PC-3 (cell line): ENCODE results near the gene PTPRR. TPM values are rescaled to one million over a fixed set of nuclear protein-coding genes. Genes with fewer than 3 reads are reported as not detected.

ENCODE experiments used
- ATAC-seq: fragments of 200-7000 bp; cut with Tn5 transposase; 2 replicates; pipeline ENCODE4 v1.9.1; 2020; ENCODE audit warnings: mild to moderate bottlenecking, moderate library complexity
- BruUV-seq: library from RNA; stranded (reverse); fragments of 400-500 nt; replicated peaks from 2 replicates; lab custom pipeline; 2021; lab: Mats Ljungman, UMichigan
- CTCF ChIA-PET: fragments of 300-600 bp; sonication (Branson Sonifier 250); formaldehyde crosslinking; loops from one replicate; lab custom pipeline; 2022; ENCODE audit warnings: antibody characterized with exemption; lab: Charles Lee
- POLR2A ChIA-PET: fragments of 300-600 bp; sonication (Branson Sonifier 250); formaldehyde crosslinking; loops from one replicate; lab custom pipeline; 2022; ENCODE audit warnings: antibody characterized with exemption; ENCODE audit not compliant: unreplicated experiment; lab: Charles Lee
- DNase-seq: peaks from one replicate; pipeline ENCODE4 v3.0.0-alpha.2; 2015
- H2AFZ ChIP-seq: fragments of 300-600 bp; sonication (generic); 2 replicates; pipeline ENCODE4 v1.6.0; 2016; ENCODE audit warnings: antibody characterized with exemption, low read length
- H3F3A ChIP-seq: fragments of 300-600 bp; sonication (generic); one replicate; pipeline ENCODE4 v1.6.0; 2017; ENCODE audit warnings: antibody characterized with exemption, low read length, control low read depth, mild to moderate bottlenecking; ENCODE audit not compliant: unreplicated experiment
- H3K27ac ChIP-seq: fragments of 300-600 bp; sonication (generic); 2 replicates; pipeline ENCODE4 v1.5.1; 2016; ENCODE audit warnings: mild to moderate bottlenecking, low read length
- H3K27me3 ChIP-seq: fragments of 300-600 bp; sonication (generic); 2 replicates; pipeline ENCODE4 v1.6.1; 2016; ENCODE audit warnings: low read length, mixed read lengths
- H3K36me3 ChIP-seq: fragments of 300-600 bp; sonication (generic); 2 replicates; pipeline ENCODE4 v1.6.1; 2016; ENCODE audit warnings: low read depth, mixed run types, low read length, mixed read lengths
- H3K4me1 ChIP-seq: fragments of 300-600 bp; sonication (generic); 2 replicates; pipeline ENCODE4 v1.5.1; 2016; ENCODE audit warnings: low read length; ENCODE audit not compliant: insufficient read depth
- H3K4me2 ChIP-seq: fragments of 300-600 bp; sonication (generic); 2 replicates; pipeline ENCODE4 v1.6.0; 2016; ENCODE audit warnings: low read length
- H3K4me3 ChIP-seq: fragments of 300-600 bp; sonication (generic); 2 replicates; pipeline ENCODE4 v1.5.1; 2016; ENCODE audit warnings: mild to moderate bottlenecking, low read length, mixed read lengths
- H3K79me2 ChIP-seq: fragments of 300-600 bp; sonication (generic); 2 replicates; pipeline ENCODE4 v1.6.1; 2017; ENCODE audit warnings: low read length, mixed read lengths
- H3K9ac ChIP-seq: fragments of 300-600 bp; sonication (generic); 2 replicates; pipeline ENCODE4 v1.6.0; 2016; ENCODE audit warnings: mild to moderate bottlenecking, low read length
- H3K9me2 ChIP-seq: fragments of 300-600 bp; sonication (generic); replicated peaks from 2 replicates; pipeline ENCODE4 v1.6.1; 2016; ENCODE audit warnings: mixed run types, low read length, mixed read lengths
- H3K9me3 ChIP-seq: fragments of 300-600 bp; sonication (generic); 2 replicates; pipeline ENCODE4 v1.6.1; 2016; ENCODE audit warnings: low read length, mixed read lengths
- H4K20me1 ChIP-seq: fragments of 300-600 bp; sonication (generic); 2 replicates; pipeline ENCODE4 v1.6.1; 2016; ENCODE audit warnings: low read length, mixed read lengths
- CTCF ChIP-seq: fragments of 300-600 bp; sonication (generic); conservative IDR thresholded peaks from 2 replicates; pipeline ENCODE4 v1.5.1; 2017; ENCODE audit warnings: antibody characterized with exemption, low read depth, mild to moderate bottlenecking, low read length
- EZH2 ChIP-seq: fragments of 300-600 bp; sonication (generic); IDR thresholded peaks from one replicate; pipeline ENCODE4 v1.6.1; 2017; ENCODE audit warnings: antibody characterized with exemption, mild to moderate bottlenecking, low read length; ENCODE audit not compliant: unreplicated experiment
- EZH2phosphoT487 ChIP-seq: fragments of 300-600 bp; sonication (generic); IDR thresholded peaks from 2 replicates; pipeline ENCODE4 v1.6.1; 2018; ENCODE audit warnings: mild to moderate bottlenecking, antibody characterized with exemption, low read length, borderline replicate concordance
- intact Hi-C: fragments of 100-400 bp; cut with micrococcal nuclease; formaldehyde crosslinking; loops from 2 replicates; pipeline ENCODE4 v1.9.0; 2023
- total RNA-seq: library from RNA; depleted of rRNA; stranded (reverse); fragments of >200 nt; gene quantifications from 2 replicates; pipeline ENCODE4 v1.2.3, GENCODE V29; 2014

PTPRR gene
- total RNA-seq, 1 experiment from 2014 or later, result 3.1 TPM

DNA sequence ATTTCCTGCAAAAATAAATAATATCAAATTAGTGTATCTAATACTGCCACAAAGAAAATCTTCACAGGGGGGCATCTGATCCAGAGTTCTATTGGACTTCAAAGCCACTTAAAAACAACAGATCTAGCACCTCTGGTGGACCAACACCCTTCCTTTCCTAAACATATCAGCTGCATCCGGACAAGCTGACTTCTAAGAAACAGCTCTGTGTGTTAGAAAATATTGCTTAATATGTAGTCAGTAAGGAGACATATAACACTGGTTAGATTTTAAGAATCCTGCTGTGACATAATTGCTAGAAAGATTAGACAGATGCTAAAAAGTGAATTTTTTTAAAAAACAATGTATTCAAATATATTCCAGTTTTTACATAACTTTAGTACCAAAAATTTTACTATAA lies 222.2 kb downstream of the PTPRR start:
- no peak overlapping the region for H3K9ac ChIP-seq
- no peaks in the 10 kb centered on the region for H3K36me3 ChIP-seq
- H3K4me2 ChIP-seq, result no peak overlapping the region
- ATAC-seq, result no peak
- intact Hi-C loops, result no loop called here
- no peaks in the 10 kb centered on the region for H3K9me3 ChIP-seq
- DNase-seq, result no peak
- no peaks in the 10 kb centered on the region for H3F3A ChIP-seq
- H3K27ac ChIP-seq, result no peak overlapping the region
- no peak for TF ChIP-seq CTCF
- H3K79me2 ChIP-seq, result no peaks in the 10 kb centered on the region
- ChIA-PET CTCF (no interaction called here), POLR2A (no interaction called here)
- no peaks in the 10 kb centered on the region for H3K27me3 ChIP-seq
- H4K20me1 ChIP-seq, result no peaks in the 10 kb centered on the region
- no TSS peak for BruUV-seq
- no peak overlapping the region for H2AFZ ChIP-seq
- H3K4me1 ChIP-seq, result peaks cover 6% of the 10 kb centered on the region; the same call in 1 of the 2 replicates
- H3K4me3 ChIP-seq, result no peak overlapping the region
- no peaks in the 10 kb centered on the region for H3K9me2 ChIP-seq

DNA sequence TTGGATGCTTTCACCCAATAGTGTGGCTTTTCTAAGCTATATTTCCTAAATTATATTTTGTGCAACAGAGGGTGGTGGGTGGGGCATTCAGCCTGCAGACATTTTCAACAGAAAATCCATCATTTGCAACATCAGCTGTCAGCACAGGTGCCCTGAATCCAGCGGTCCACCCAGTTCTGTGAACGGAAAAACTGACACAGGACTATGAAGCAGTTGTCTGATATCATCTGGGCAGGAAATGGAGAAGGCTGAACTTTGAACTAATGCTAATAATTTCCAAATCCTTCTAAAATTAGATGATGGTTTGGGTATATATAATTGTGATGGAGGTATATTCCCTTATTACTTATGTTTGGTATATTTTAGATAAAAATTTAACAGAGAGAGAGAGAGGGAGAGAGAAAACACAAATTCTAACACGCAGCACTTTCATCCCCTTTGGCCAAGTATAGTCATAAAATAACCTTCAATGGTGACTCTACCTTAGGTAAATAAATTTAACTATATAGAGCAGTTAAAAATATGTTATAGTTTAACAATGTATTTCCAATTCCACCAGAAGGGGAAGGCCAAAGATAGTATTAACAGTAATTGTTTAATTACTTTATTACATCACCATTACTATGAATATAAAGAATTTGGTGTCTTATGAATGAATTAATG lies 225.0 kb downstream of the PTPRR start:
- BruUV-seq, result no TSS peak
- Histone ChIP-seq H3F3A (no peaks in the 10 kb centered on the region), H3K9me2 (no peaks in the 10 kb centered on the region), H3K9me3 (no peaks in the 10 kb centered on the region), H3K27ac (no peak overlapping the region), H3K4me3 (no peak overlapping the region), H3K4me1 (peaks cover 10% of the 10 kb centered on the region; the same call in 1 of the 2 replicates), H3K9ac (no peak overlapping the region), H3K4me2 (no peak overlapping the region), H3K27me3 (no peaks in the 10 kb centered on the region), H4K20me1 (no peaks in the 10 kb centered on the region), H2AFZ (no peak overlapping the region), H3K36me3 (no peaks in the 10 kb centered on the region), H3K79me2 (no peaks in the 10 kb centered on the region)
- TF ChIP-seq EZH2phosphoT487 (no peak), CTCF (no peak), EZH2 (no peak)
- ChIA-PET POLR2A (interaction anchor here (0.6 kb wide), 1 partner anchor 1217 kb away, joined by 3 read pairs; no protein-coding TSS in a partner anchor), CTCF (no interaction called here)
- intact Hi-C loops, result no loop called here
- DNase-seq (no peak), ATAC-seq (peak; percentile 81)

- CTCF ChIA-PET, result interaction anchor here (0.6 kb wide), 1 partner anchor 86 kb away, joined by 3 read pairs; no protein-coding TSS in a partner anchor
Observed at GRCh38 chr12:70692681-70693288, 227.8 kb downstream of the PTPRR start.

More at GRCh38 chr12:70692681-70693288, 227.8 kb downstream of the PTPRR start:
- POLR2A ChIA-PET, result no interaction called here
- DNase-seq, result peak; percentile 58
- Histone ChIP-seq H3K9ac (no peak overlapping the region), H3K79me2 (no peaks in the 10 kb centered on the region), H3K27ac (no peak overlapping the region), H3K36me3 (no peaks in the 10 kb centered on the region), H3K4me1 (peaks cover 10% of the 10 kb centered on the region; the same call in 1 of the 2 replicates), H3F3A (no peaks in the 10 kb centered on the region), H3K27me3 (no peaks in the 10 kb centered on the region), H3K9me3 (no peaks in the 10 kb centered on the region), H3K4me2 (no peak overlapping the region), H3K4me3 (no peak overlapping the region), H4K20me1 (no peaks in the 10 kb centered on the region), H2AFZ (no peak overlapping the region), H3K9me2 (no peaks in the 10 kb centered on the region)
- peak; percentile 71 for ATAC-seq
- peak; percentile 80 for TF ChIP-seq CTCF
- no peak for TF ChIP-seq EZH2
- TF ChIP-seq EZH2phosphoT487, result no peak
- intact Hi-C loops, result loop anchor here (1.0 to 5.0 kb wide), 2 partner anchors 45 to 102 kb away; no protein-coding TSS in a partner anchor
- no TSS peak for BruUV-seq
